ENCODE results near the gene RRP12.

GRCh38 chr10:97445357-97445721 is 44.2 kb upstream of the RRP12 start:
- TF ChIP-seq, protein P1, sequence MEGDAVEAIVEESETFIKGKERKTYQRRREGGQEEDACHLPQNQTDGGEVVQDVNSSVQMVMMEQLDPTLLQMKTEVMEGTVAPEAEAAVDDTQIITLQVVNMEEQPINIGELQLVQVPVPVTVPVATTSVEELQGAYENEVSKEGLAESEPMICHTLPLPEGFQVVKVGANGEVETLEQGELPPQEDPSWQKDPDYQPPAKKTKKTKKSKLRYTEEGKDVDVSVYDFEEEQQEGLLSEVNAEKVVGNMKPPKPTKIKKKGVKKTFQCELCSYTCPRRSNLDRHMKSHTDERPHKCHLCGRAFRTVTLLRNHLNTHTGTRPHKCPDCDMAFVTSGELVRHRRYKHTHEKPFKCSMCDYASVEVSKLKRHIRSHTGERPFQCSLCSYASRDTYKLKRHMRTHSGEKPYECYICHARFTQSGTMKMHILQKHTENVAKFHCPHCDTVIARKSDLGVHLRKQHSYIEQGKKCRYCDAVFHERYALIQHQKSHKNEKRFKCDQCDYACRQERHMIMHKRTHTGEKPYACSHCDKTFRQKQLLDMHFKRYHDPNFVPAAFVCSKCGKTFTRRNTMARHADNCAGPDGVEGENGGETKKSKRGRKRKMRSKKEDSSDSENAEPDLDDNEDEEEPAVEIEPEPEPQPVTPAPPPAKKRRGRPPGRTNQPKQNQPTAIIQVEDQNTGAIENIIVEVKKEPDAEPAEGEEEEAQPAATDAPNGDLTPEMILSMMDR (IDR thresholded peaks at IDR 0.05) = no peak
- TF ChIP-seq POLR2A (IDR thresholded peaks at IDR 0.05) = no peak
